ENCODE measurements around the gene INPP1.

GRCh38 chr2:190402986-190403603, 59.7 kb downstream of the INPP1 start:
- TF ChIP-seq CTCF (IDR thresholded peaks at IDR 0.05), result no peak
- TF ChIP-seq POLR2AphosphoS5 (IDR thresholded peaks at IDR 0.05), result no peak

Measured in upper lobe of left lung (tissue), 4 donors.